AG08396 (cell line): ENCODE data around the gene SNAP25.

Experiments used
- DNase-seq: peaks from one replicate; pipeline ENCODE4 v3.0.0; 2012; ENCODE audit warnings: low spot score, mixed read lengths

The SNAP25 gene

DNA sequence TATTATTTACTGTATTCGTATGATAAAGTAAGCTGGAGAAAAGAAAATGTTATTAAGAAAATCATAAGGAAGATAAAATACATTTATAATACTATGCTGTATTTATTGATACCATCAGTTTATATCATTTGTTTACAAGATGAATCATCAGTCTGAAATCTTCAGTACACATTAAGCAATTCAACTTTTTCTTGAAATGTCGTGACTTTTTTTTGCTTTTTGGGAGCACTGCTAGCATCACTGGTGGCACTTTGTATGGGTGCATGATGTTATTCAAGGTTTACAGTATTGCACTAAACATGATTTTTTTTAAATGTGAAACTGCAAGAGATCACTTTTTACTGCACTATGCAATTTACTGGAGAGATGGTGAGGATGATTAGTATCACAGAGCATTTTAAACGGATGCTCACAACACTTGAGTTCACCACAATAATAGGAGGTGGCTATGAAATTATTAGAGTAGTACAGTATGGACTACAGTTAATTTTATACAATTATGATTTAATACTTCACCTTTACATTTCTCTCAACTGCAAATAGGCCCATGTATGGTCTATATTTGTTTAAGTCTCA, 85.9 kb downstream of the SNAP25 start:
- DNase-seq: no peak

DNA sequence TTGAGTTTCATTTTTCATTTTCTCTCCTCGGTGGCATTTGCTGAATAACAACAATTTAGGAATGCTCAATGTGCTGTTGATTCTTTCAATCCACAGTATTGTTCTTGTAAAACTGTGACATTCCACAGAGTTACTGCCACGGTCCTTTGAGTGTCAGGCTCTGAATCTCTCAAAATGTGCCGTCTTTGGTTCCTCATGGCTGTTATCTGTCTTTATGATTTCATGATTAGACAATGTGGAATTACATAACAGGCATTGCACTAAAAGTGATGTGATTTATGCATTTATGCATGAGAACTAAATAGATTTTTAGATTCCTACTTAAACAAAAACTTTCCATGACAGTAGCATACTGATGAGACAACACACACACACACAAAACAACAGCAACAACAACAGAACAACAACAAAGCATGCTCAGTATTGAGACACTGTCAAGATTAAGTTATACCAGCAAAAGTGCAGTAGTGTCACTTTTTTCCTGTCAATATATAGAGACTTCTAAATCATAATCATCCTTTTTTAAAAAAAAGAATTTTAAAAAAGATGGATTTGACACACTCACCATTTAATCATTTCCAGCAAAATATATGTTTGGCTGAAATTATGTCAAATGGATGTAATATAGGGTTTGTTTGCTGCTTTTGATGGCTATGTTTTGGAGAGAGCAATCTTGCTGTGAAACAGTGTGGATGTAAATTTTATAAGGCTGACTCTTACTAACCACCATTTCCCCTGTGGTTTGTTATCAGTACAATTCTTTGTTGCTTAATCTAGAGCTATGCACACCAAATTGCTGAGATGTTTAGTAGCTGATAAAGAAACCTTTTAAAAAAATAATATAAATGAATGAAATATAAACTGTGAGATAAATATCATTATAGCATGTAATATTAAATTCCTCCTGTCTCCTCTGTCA, 88.1 kb downstream of the SNAP25 start:
- peak; percentile 41 for DNase-seq

GRCh38 chr20:10307359-10307735, 88.7 kb downstream of the SNAP25 start:
- no peak for DNase-seq

DNA sequence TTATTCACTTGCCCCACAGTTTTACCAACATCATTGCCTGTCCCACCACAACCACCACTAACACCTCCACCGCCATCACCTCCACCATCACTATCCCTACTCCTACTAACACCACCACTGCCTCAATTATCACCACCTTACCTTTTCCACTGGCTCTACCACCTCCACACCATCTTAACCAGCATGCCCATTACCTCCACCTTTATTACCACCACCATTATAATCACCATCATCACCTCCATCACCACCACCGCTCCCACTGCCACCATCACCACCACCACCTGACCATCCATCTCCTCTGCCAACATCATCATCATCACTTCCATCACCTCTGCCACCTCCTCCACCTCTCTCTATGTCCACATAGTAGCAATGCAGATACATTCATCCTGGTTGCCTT, 90.0 kb downstream of the SNAP25 start:
- DNase-seq: no peak

GRCh38 chr20:10309326-10309725, 90.7 kb downstream of the SNAP25 start:
- peak; percentile 69 for DNase-seq

DNA sequence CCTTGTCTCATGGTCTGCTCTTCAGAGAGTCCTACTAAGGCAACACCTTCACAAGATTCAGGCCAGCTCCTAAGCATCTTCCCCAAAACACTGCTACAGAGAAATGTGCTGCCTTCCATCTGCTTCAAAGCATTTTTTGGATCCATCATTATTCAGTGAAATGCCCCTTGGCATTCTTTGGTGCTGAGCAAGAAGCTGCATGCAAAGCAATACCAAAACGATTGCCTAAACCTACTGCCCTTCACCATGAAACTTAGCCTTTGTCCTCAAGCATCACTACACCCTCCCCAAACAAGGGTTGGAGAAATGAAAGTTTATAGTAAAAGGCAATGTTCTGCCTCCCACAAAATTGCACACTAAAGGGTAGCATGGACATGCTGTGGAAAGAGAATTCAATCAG, 93.5 kb downstream of the SNAP25 start:
- DNase-seq: no peak

DNA sequence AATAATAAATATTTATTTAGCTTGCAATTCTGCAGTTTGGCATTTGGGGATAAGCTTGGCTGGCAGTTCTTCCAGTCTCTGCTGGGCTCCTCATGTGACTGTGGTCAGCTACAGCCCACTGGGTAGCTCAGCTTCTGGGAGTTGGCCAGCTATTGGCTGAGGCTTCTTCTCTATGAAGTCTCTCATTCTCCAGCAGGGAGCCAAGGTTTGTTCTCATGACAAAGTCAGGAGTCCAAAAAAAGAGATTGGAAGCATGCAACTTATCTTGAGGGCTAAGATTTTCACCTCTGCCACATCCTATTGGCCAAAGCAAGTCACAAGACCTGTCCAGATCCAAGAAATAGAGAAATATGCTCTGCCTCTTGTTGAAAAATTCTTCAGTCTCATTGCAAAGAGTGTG, 94.6 kb downstream of the SNAP25 start:
- no peak for DNase-seq

DNA sequence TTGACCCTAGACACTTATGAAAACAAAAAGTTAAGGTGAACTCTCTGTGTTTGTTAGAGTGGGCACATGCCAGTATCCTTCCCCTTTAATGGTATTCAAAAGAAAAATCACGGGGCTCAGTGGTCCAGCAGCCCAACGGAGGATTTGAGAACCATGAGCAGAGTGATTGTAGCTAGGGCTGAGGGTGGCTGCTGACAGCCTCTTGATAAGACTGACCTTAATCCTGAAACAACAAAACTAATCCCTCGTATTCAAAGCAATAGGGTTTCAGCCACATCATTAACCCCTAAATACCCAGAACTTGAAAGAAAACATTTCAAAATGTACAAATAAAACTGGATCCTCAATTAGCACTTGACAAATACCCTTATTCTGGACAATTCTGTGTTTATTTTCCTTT, 95.1 kb downstream of the SNAP25 start:
- DNase-seq: no peak

DNA sequence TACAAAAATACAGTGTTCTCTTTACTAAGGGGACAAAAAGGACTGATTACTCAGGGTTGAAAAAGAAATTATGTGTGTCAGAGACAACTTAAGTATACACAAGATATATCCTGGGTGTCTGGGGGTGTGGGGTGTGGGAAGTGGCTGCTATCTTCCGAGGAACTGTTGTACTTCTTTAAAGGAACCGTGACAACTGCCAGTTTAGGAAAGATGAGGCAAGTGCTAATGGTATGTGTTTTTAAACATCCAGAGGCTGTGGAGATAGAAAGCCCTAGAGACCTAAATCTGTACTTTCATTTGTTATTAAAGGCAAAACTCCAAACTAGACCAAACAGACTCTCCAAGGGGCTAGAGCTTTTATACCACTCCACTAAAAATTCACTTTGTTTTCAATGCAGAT, 95.6 kb downstream of the SNAP25 start:
- DNase-seq: peak; percentile 36

DNA sequence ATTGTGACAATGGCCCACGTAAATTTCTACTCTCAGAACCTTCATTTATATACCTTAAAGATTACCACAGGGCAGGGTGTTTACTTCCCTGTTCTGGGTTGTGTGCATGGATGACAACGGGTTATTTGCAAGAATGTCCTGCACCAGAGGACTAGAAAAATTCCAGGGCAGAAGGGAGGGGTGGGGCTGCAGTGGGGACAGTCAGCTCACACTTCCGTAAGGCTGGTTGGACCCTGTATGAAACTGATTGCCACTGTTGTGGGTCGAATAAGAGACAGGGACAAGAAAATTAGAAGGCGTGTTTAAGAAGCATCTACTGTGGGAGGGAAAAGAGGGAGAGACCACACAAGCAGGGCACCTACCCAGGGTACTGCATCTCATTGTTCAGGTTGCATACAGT, 96.5 kb downstream of the SNAP25 start:
- no peak for DNase-seq

DNA sequence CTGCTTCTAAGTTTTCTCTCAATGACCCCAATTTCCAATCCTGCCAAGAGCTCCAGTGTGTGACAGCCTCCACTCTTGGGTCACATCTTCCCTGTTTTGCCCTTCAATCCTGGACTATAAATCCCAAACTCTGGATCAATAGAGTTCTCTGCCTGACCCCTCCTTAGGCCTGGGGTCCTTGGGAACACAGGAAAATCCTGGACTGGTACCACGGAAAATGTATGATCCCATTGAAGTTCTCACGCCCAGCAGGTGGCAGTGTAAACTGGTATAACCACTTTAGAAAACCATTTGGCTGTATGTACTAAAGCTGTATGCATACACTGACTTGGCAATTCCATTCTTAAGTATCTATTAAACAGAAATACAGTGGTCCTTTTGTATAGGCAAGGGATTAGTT, 98.0 kb downstream of the SNAP25 start:
- no peak for DNase-seq

DNA sequence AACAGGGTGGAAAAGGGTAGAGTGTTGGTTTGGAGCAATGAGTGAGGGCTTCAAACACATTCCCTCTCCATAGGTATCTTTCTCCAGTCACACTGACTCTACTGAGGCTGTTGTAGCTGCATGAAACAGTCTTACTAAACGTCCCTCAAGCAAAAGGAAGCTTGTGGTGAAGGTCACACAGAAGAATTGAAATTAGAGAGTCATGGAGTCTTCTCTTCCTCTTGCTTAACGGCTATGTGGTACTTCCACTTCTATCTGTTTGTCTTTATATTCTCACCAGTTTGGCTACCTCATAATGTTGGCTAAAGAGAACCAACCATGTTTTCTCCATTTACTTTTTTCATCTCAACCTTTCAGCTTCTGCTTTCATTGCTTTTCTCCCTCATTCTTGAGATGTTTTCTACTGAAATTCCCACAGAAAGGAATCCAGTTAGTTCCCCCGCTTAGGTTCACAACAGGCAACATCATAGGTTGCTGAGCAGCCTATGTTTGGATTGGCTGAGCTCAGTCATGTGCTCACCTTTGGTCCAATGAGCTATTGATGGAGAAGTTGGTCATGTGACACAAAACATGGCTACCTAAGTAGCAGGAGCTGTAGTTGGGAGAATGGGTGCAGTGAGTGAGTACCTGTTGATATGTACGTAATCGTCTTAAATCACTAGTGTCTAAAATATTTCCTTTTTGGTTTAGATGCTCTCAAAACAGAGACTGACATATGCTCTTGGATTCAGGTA, 99.8 kb downstream of the SNAP25 start:
- no peak for DNase-seq

DNA sequence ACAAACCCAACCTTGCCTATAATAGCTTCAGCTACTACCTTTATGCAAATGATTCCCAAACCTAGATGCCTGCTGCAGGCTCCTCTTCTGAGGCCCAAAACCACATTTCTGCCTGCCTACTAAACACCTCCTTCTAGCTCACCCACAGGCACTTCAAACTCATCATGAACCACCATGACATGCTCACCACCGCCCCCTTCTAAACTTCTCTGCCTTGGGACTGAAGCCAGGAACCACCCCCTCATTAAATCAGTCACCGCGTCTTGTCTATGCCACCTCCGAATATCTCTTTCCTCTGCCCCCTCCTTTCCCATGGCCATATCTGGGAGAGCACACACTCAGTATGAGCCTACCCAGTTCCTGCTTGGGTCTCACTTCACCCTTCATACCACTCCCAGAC, 101.2 kb downstream of the SNAP25 start:
- no peak for DNase-seq

GRCh38 chr20:10321138-10321717, 102.6 kb downstream of the SNAP25 start:
- no peak for DNase-seq

DNA sequence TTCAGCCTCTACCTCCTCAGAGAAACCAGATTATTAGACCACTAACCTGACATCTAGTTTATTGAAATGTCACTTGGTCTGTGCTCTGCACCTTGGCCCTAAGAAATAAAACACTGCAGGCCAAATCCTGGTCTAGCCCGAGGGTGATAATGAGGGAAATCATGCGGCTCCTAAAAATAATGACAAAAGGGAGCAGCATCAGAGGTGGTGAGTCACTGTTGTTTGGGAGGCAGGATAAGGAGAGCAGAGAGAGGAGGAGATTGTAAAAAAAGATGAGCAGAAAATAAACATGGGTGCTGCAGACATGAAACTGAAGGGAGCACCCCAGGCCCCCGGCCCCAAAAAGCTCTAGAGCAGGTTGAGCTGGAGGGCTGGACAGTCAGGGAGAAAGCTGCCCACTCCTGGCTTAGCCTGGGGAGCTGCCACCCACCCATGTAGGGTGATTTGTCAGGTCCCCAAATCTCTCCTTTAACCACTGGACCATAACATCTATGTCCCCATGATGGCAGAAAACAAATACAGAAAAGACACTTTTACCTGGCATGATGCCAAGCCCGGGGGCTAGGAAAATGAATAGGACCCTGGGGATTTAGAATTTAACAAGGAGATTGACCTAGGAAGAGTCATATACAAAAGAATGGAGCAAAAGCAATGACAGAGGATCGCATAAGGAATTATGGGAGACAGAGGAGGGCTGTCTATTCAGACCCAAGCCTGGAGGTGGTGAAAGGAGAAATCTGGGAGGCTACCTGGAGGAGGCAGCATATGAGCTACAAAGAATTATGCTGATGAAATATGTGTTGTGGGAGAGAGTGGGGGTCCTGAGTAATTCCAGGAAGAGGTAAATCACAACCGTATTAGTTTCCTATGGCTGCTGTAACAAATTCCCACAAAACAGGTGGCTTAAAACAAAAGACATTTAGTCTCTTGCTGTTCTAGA, 103.7 kb downstream of the SNAP25 start:
- DNase-seq: no peak

DNA sequence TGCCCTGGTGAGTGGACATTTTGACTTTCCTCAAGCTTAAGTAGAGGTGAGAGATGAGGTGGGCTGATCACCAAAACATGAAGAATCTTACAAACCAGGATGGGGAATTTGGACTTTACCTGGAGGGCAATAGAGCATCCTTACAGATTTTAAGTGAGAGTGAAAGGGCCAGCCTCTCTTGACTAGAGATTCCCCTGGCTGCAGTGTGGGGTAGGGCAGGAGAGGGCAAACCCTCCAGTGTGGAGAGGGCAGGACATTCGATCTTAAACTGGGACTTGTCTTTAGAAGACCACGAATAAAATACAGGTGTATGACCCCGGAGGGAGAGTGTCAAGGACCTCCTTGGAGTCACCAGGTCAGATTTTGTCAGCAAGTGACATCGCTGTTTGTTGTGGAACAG, 105.1 kb downstream of the SNAP25 start:
- DNase-seq: no peak

GRCh38 chr20:10324198-10324847, 105.7 kb downstream of the SNAP25 start:
- DNase-seq: no peak

DNA sequence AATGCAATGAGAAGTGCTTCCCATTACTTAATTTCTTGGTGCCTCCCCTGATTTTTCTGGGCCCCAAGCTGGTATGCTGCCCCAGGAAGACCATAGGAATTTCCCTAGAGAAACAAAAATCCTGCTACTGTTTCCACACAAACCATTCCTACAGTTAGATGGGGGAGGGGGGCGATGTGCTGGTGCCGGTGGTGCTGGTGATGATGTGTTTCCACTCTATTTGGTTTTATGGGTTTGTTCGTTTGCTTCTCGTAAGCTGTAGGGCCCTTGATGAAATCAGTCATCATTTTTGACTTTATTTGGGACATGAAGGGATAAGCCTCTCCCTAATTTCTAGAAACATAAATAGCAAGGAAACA, 110.2 kb downstream of the SNAP25 start:
- DNase-seq: no peak

DNA sequence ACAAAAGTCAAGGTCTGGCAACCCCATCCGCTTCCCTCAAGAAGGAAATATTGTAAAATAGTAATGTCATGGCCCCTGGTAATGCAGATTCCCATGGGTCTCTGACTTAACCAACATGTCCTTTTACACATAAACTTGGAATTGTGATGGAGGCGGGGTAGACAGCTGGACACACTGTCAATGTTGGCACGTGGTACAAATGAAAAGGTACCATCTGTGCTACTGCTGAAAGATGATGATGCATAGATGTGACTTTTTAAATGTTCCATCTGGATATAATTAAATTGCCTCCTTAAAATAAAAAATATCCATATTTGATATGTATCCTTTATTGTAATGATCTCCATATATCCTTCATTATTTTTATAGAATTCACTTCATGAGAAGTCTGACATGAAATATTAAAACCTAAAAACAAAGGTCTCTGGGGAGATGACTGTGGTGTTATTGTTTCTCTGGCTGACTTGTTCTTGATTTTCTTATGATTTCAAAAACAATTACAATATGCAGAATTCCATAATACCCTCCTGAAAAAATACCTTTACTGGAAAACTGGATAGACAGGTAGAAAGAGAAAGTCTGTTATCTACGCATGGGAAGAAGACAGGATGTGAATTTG, 110.9 kb downstream of the SNAP25 start:
- no peak for DNase-seq

- no peak for DNase-seq
Measured at GRCh38 chr20:10330071-10330470, 111.4 kb downstream of the SNAP25 start.
